Daoy (cell line): Measurements from ENCODE around the gene CFAP74. TPM values are rescaled to one million over a fixed set of nuclear protein-coding genes. Genes with fewer than 3 reads are reported as not detected.

ENCODE experiments used
- DNase-seq: peaks from one replicate; pipeline ENCODE4 v3.0.0-alpha.2; 2015; ENCODE audit warnings: low read depth
- total RNA-seq: library from RNA; depleted of rRNA; stranded (reverse); fragments of >200 nt; shearing (Covaris generic); gene quantifications from 2 replicates; pipeline ENCODE4 v1.2.3, GENCODE V29; 2014

Gene CFAP74
- total RNA-seq, 1 experiment from 2014 or later, result not detected

- peak; percentile 61 for DNase-seq
Observed at GRCh38 chr1:2019172-2019543, 15.6 kb upstream of the CFAP74 start, which contains the start of gene GABRD. TSS of gene GABRD (plus strand) at chr1:2019345. CDS start at chr1:2019424, 79 bp downstream.

- no peak for DNase-seq
Observed at GRCh38 chr1:2018217-2019171, 14.9 kb upstream of the CFAP74 start.

- no peak for DNase-seq
Observed at GRCh38 chr1:2016123-2016522, 12.5 kb upstream of the CFAP74 start.

GRCh38 chr1:2014741-2015735 is 11.5 kb upstream of the CFAP74 start:
- DNase-seq, result peak; percentile 90

- no peak for DNase-seq
Observed at GRCh38 chr1:2014181-2014580, 10.6 kb upstream of the CFAP74 start.

GRCh38 chr1:2009101-2010053 is 5.8 kb upstream of the CFAP74 start:
- DNase-seq, result no peak

GRCh38 chr1:2004856-2005255 is 1.3 kb upstream of the CFAP74 start:
- no peak for DNase-seq

- DNase-seq, result no peak
Observed at GRCh38 chr1:2001773-2002411, 1.7 kb downstream of the CFAP74 start.

GRCh38 chr1:2000850-2001249 is 2.7 kb downstream of the CFAP74 start:
- no peak for DNase-seq

GRCh38 chr1:2000432-2000831 is 3.2 kb downstream of the CFAP74 start:
- no peak for DNase-seq

- DNase-seq, result no peak
Observed at GRCh38 chr1:1997576-1997975, 6.0 kb downstream of the CFAP74 start.

- no peak for DNase-seq
Observed at GRCh38 chr1:1996207-1996651, 7.4 kb downstream of the CFAP74 start.

GRCh38 chr1:1994536-1994935 is 9.1 kb downstream of the CFAP74 start:
- no peak for DNase-seq

GRCh38 chr1:1990222-1990621 is 13.4 kb downstream of the CFAP74 start:
- DNase-seq, result no peak

- DNase-seq, result no peak
Observed at GRCh38 chr1:1989789-1990188, 13.8 kb downstream of the CFAP74 start.

- DNase-seq, result no peak
Observed at GRCh38 chr1:1989102-1989542, 14.5 kb downstream of the CFAP74 start.

GRCh38 chr1:1988061-1988945 is 15.3 kb downstream of the CFAP74 start:
- no peak for DNase-seq

GRCh38 chr1:1987142-1987510 is 16.5 kb downstream of the CFAP74 start:
- DNase-seq, result no peak

- DNase-seq, result no peak
Observed at GRCh38 chr1:1986451-1987141, 17.0 kb downstream of the CFAP74 start.
